DND-41 (cell line): ENCODE results near the gene CEP350.

ENCODE experiments used
- CTCF ChIP-seq: IDR thresholded peaks from 2 replicates; pipeline ENCODE4 v1.5.1; 2012; ENCODE audit warnings: borderline replicate concordance, low read length, moderate library complexity, mild to moderate bottlenecking; ENCODE audit not compliant: poor library complexity, severe bottlenecking; ENCODE audit errors: extremely low read depth
- EZH2 ChIP-seq: IDR thresholded peaks from 3 replicates; pipeline ENCODE4 v1.6.1; 2012; ENCODE audit warnings: borderline replicate concordance, low read depth, mild to moderate bottlenecking, moderate library complexity, low read length, inconsistent platforms; ENCODE audit not compliant: severe bottlenecking

- TF ChIP-seq CTCF = no peak
- no peak for TF ChIP-seq EZH2
These were observed 92.1 kb downstream of the CEP350 start for GRCh38 chr1:180046674-180047073.
